Activated naive CD4-positive, alpha-beta T cell treated with anti-CD3 and anti-CD28 coated beads, Interleukin-2, amount 50 U/mL, for 24 hours (primary cell): ENCODE results near the gene RNF144B.

Source experiments
- H3K27ac Mint-ChIP-seq: one replicate; pipeline ENCODE4 v1.8.0; 2021; ENCODE audit warnings: mild to moderate bottlenecking, mixed read lengths
- H3K27me3 Mint-ChIP-seq: one replicate; pipeline ENCODE4 v1.8.0; 2021; ENCODE audit warnings: mixed read lengths
- H3K36me3 Mint-ChIP-seq: one replicate; pipeline ENCODE4 v1.8.0; 2021; ENCODE audit warnings: mixed read lengths
- H3K4me1 Mint-ChIP-seq: one replicate; pipeline ENCODE4 v1.8.0; 2021; ENCODE audit warnings: mixed read lengths
- H3K4me3 Mint-ChIP-seq: one replicate; pipeline ENCODE4 v1.8.0; 2021; ENCODE audit warnings: mild to moderate bottlenecking, mixed read lengths
- H3K9me3 Mint-ChIP-seq: one replicate; pipeline ENCODE4 v1.8.0; 2021; ENCODE audit warnings: mixed read lengths

Gene RNF144B

GRCh38 chr6:18413381-18413780, 26.2 kb downstream of the RNF144B start:
- Mint-ChIP-seq H3K36me3 (peaks cover 25% of the 10 kb centered on the region), H3K9me3 (no peaks in the 10 kb centered on the region), H3K27ac (no peak overlapping the region), H3K4me1 (peaks cover 4% of the 10 kb centered on the region), H3K4me3 (no peak overlapping the region), H3K27me3 (no peaks in the 10 kb centered on the region)

DNA sequence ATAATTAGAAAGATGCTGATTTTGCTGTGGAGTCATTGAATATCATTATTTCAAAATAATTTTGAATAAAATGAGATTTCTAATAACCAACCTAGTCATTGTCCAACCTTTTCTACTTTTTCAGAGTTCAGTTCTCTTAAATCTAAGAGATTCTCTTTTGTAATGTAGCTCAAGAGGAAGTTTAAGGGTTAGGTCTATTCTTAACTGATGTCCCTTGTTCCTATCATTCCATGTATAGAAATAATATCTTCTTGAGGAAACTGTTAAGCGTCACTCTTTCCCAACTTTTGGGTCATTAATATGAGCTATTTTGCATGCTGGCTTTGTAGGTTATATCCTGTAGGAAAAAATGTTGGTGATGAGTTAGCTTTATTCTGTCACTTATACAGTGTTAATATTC, 27.0 kb downstream of the RNF144B start:
- peaks cover 4% of the 10 kb centered on the region for H3K4me1 Mint-ChIP-seq
- no peaks in the 10 kb centered on the region for H3K27me3 Mint-ChIP-seq
- H3K4me3 Mint-ChIP-seq, result no peak overlapping the region
- H3K9me3 Mint-ChIP-seq, result no peaks in the 10 kb centered on the region
- peaks cover 25% of the 10 kb centered on the region for H3K36me3 Mint-ChIP-seq
- no peak overlapping the region for H3K27ac Mint-ChIP-seq

DNA sequence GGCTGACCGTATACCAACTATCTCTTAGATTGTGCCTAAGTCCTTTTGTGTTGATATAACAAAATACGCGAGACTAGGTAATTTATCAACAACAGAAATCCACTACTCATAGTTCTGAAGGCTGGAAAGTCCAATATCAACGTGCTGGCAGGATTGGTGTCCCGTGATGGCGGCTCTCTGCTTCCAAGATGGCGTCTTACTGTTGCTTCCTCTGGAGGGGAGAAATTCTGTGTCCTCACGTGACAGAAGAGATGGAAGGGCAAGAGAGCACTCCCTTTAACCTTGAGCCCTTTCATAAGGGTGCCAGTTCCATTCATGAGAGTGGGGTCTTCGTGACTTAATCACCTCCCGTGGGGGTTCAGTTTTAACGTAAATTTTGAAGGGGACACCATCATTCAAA, 28.1 kb downstream of the RNF144B start:
- H3K4me1 Mint-ChIP-seq, result peaks cover 4% of the 10 kb centered on the region
- H3K27ac Mint-ChIP-seq, result no peak overlapping the region
- no peaks in the 10 kb centered on the region for H3K9me3 Mint-ChIP-seq
- peaks cover 27% of the 10 kb centered on the region for H3K36me3 Mint-ChIP-seq
- no peaks in the 10 kb centered on the region for H3K27me3 Mint-ChIP-seq
- H3K4me3 Mint-ChIP-seq, result no peak overlapping the region

GRCh38 chr6:18415671-18416340, 28.7 kb downstream of the RNF144B start:
- Mint-ChIP-seq H3K27ac (no peak overlapping the region), H3K36me3 (peaks cover 23% of the 10 kb centered on the region), H3K4me1 (no peaks in the 10 kb centered on the region), H3K4me3 (no peak overlapping the region), H3K9me3 (no peaks in the 10 kb centered on the region), H3K27me3 (no peaks in the 10 kb centered on the region)

GRCh38 chr6:18416341-18416679, 29.2 kb downstream of the RNF144B start:
- Mint-ChIP-seq H3K27ac (no peak overlapping the region), H3K36me3 (peaks cover 23% of the 10 kb centered on the region), H3K27me3 (no peaks in the 10 kb centered on the region), H3K4me3 (no peak overlapping the region), H3K9me3 (no peaks in the 10 kb centered on the region), H3K4me1 (no peaks in the 10 kb centered on the region)

DNA sequence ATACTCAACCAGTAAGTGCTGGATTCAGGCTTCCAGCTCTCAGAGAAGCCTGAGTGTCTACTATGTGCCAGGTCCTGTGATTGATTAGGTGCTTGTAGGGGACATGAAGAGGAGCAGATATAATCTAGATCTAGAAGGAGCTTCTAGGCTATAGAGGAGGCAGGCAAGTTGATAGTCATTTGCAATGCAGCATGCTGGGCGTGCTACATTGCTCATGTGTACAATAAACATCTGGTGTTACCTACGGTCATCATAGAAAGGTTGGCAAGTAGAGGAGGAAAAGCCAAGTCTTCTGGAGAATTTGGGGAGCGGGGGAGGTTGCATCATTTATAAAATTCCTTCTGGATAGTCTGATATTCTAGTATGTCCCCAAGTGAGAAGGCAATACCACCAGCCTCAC, 33.2 kb downstream of the RNF144B start:
- H3K36me3 Mint-ChIP-seq, result peaks cover 19% of the 10 kb centered on the region
- H3K4me1 Mint-ChIP-seq, result no peaks in the 10 kb centered on the region
- no peak overlapping the region for H3K27ac Mint-ChIP-seq
- no peaks in the 10 kb centered on the region for H3K9me3 Mint-ChIP-seq
- no peak overlapping the region for H3K4me3 Mint-ChIP-seq
- H3K27me3 Mint-ChIP-seq, result no peaks in the 10 kb centered on the region

- Mint-ChIP-seq H3K4me1 (peaks cover 9% of the 10 kb centered on the region), H3K27ac (no peak overlapping the region), H3K4me3 (no peak overlapping the region), H3K9me3 (no peaks in the 10 kb centered on the region), H3K36me3 (peaks cover 12% of the 10 kb centered on the region), H3K27me3 (no peaks in the 10 kb centered on the region)
Observed at GRCh38 chr6:18422136-18422535, 35.0 kb downstream of the RNF144B start.

DNA sequence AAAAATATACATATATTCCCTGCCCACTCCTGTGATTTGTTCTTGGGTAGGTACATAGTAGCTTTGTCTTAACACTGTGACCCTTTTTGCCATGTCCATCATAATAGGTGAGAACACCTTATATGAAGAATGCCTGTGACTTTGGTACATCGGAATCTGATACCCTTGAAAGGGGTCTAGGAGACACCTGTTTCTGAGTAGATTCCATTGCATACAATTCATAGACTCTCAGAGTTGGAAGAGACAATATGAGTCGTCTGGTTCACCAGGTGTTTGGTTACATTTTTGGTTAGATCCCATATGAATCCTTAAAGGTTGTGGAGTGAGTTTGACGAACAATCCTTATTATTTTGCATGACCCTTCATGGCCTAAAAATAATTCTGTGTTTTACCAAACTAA, 36.3 kb downstream of the RNF144B start:
- no peak overlapping the region for H3K4me3 Mint-ChIP-seq
- H3K9me3 Mint-ChIP-seq, result no peaks in the 10 kb centered on the region
- no peak overlapping the region for H3K27ac Mint-ChIP-seq
- peaks cover 14% of the 10 kb centered on the region for H3K36me3 Mint-ChIP-seq
- no peaks in the 10 kb centered on the region for H3K27me3 Mint-ChIP-seq
- H3K4me1 Mint-ChIP-seq, result peaks cover 9% of the 10 kb centered on the region

DNA sequence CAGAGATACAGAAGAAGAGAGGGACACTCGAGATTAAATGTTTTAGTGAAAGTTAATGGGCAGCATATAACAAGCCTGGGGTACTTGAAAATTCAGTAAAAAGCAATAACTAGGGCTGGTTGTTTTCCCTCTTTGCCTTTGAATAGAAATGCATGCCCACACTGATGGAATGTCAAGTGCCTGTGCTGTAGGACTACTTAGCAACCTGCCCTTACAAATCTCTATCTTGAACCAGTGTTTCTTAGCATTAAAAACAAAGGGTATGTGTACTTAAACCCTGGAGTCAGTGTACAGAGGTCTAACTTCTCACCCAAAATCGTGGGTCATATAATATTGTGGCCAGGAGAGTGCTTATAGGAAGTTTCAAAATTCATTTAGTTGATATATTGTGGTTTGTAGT, 37.1 kb downstream of the RNF144B start:
- H3K9me3 Mint-ChIP-seq, result no peaks in the 10 kb centered on the region
- H3K4me1 Mint-ChIP-seq, result peaks cover 9% of the 10 kb centered on the region
- no peak overlapping the region for H3K4me3 Mint-ChIP-seq
- H3K27me3 Mint-ChIP-seq, result no peaks in the 10 kb centered on the region
- H3K36me3 Mint-ChIP-seq, result peaks cover 15% of the 10 kb centered on the region
- H3K27ac Mint-ChIP-seq, result no peak overlapping the region

DNA sequence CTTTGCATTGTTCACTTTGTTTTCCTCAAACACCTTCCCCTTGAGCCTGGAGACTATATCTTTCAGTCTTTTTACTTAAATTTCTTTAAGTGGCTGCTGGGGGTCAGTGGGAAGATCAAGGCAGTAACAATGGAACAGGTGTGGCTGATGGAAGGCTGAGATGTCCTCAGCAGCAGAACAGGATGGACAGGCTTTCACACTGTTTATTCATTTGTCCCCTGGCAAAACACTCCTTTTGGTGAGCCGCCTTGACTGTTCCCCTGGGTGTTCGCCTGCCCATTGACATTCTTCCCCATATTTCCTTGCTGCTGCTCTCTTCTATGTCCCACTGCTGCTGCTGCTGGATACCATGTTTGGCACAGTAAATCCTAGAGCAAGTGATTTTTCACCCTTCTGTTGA, 38.1 kb downstream of the RNF144B start:
- Mint-ChIP-seq H3K27me3 (no peaks in the 10 kb centered on the region), H3K36me3 (peaks cover 16% of the 10 kb centered on the region), H3K9me3 (no peaks in the 10 kb centered on the region), H3K4me3 (no peak overlapping the region), H3K27ac (no peak overlapping the region), H3K4me1 (peaks cover 9% of the 10 kb centered on the region)

GRCh38 chr6:18427296-18427695, 40.1 kb downstream of the RNF144B start:
- peaks cover 19% of the 10 kb centered on the region for H3K36me3 Mint-ChIP-seq
- H3K4me1 Mint-ChIP-seq, result peaks cover 9% of the 10 kb centered on the region
- no peak overlapping the region for H3K4me3 Mint-ChIP-seq
- no peaks in the 10 kb centered on the region for H3K27me3 Mint-ChIP-seq
- H3K9me3 Mint-ChIP-seq, result no peaks in the 10 kb centered on the region
- no peak overlapping the region for H3K27ac Mint-ChIP-seq

GRCh38 chr6:18429655-18430297, 42.6 kb downstream of the RNF144B start:
- H3K27ac Mint-ChIP-seq, result no peak overlapping the region
- no peak overlapping the region for H3K4me3 Mint-ChIP-seq
- peaks cover 9% of the 10 kb centered on the region for H3K4me1 Mint-ChIP-seq
- H3K36me3 Mint-ChIP-seq, result peaks cover 28% of the 10 kb centered on the region
- no peaks in the 10 kb centered on the region for H3K9me3 Mint-ChIP-seq
- no peaks in the 10 kb centered on the region for H3K27me3 Mint-ChIP-seq

DNA sequence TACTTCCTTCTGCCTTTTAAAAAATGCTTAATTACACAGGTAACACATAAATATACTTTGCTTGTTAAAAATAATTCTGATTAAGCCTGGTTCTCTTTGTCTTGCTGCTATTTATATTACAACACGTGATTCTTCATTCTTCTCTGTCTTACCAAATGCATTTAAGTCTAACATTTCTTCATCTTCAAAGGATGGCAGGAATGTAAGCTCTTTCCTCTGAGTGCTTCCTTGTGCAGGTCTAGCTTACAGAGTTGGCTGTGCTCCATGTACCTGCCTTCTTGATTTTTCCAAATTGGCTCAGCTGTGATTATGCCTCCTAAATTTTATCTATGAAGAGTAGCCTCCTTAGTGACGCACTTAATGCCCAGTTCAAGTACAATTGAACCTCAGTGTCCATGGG, 44.4 kb downstream of the RNF144B start:
- Mint-ChIP-seq H3K9me3 (no peaks in the 10 kb centered on the region), H3K27ac (no peak overlapping the region), H3K4me1 (peaks cover 2% of the 10 kb centered on the region), H3K27me3 (no peaks in the 10 kb centered on the region), H3K4me3 (no peak overlapping the region), H3K36me3 (peaks cover 32% of the 10 kb centered on the region)

DNA sequence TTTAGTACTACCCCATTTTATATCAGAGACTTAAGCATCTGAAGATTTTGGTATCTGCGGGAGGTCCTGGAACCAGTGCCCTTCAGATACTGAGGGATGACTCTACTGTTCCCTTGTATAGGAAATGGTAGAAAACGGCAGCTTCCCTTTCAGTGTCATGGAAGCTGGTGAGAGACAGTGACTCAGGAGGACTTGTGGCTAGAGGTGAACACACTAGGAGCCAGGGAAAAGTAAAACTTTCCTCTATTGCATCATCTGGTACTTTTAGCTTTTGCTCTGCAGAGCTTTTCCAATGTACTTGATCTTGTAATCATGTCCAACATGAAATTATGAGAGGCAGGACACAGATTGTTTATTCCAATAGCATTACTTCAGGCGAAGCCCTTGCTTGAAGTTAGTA, 45.0 kb downstream of the RNF144B start:
- Mint-ChIP-seq H3K27ac (no peak overlapping the region), H3K4me3 (no peak overlapping the region), H3K9me3 (no peaks in the 10 kb centered on the region), H3K4me1 (no peaks in the 10 kb centered on the region), H3K27me3 (no peaks in the 10 kb centered on the region), H3K36me3 (peaks cover 32% of the 10 kb centered on the region)

DNA sequence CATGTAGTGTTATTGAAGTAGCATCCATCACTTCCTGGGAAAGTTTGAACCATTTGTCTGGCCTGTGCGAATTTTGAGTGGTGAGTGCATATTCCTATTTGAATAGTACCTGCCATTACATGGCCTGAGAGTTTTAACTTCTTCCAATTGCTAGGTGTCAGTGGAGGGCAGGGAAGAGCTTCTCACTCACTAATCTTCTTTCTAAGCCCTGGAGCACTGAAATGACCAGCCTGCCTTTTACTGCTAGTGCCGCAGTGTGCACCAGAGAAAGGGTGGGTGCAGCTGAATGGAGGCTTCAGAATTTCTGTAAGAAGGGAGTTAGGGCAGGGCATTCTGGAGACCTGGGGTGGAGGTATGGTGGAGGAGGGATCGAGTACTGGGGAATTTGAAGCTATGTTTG, 45.5 kb downstream of the RNF144B start:
- no peak overlapping the region for H3K27ac Mint-ChIP-seq
- no peaks in the 10 kb centered on the region for H3K4me1 Mint-ChIP-seq
- H3K36me3 Mint-ChIP-seq, result peaks cover 33% of the 10 kb centered on the region

DNA sequence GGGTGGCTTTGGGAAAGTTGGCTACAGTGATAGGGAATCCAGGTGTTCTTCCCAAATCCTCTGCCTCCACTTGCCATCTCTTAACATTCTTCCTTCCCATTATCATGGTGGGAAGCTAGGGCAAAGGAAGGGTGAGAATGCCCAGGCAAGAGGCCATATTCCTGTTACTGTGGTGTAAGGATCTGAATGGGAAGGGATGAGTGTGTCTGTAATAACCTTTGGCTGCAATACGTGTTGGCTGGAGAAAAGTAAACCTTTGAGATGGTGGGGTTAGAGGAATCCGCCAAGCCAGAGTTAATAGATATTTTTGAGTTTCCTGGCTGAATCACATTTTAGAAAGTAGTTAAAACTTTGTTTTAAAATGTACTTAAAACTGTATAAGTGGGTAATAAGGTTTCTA, 45.9 kb downstream of the RNF144B start:
- H3K27me3 Mint-ChIP-seq, result no peaks in the 10 kb centered on the region
- H3K36me3 Mint-ChIP-seq, result peaks cover 30% of the 10 kb centered on the region
- H3K9me3 Mint-ChIP-seq, result no peaks in the 10 kb centered on the region
- H3K27ac Mint-ChIP-seq, result no peak overlapping the region
- H3K4me3 Mint-ChIP-seq, result no peak overlapping the region
- H3K4me1 Mint-ChIP-seq, result no peaks in the 10 kb centered on the region

More for the DNA sequence above, 45.5 kb downstream of the RNF144B start:
- H3K4me3 Mint-ChIP-seq, result no peak overlapping the region
- no peaks in the 10 kb centered on the region for H3K27me3 Mint-ChIP-seq
- no peaks in the 10 kb centered on the region for H3K9me3 Mint-ChIP-seq

DNA sequence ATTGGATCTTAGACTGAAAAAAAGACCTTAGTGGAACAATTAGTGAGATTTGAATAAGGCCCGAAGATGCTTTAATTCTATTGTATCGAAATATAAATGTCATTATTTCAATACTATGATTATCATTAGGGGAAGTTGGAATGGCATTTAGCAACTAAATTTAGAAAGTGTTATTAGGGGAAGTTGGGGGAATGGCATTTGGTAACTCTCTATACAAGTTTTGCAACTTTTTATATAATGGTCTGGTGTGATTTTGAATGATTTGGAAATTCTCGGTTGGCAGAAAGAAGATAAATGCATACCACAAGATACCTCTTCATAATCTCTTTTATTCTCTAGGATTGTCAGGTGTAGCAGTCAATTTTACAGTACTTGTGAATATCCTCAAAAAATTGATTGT, 49.2 kb downstream of the RNF144B start:
- Mint-ChIP-seq H3K27ac (no peak overlapping the region), H3K4me3 (no peak overlapping the region), H3K27me3 (no peaks in the 10 kb centered on the region), H3K4me1 (peaks cover 9% of the 10 kb centered on the region), H3K9me3 (no peaks in the 10 kb centered on the region), H3K36me3 (peaks cover 22% of the 10 kb centered on the region)
